Activated naive CD4-positive, alpha-beta T cell treated with anti-CD3 and anti-CD28 coated beads, Interleukin-2, amount 50 U/mL, for 72 hours (primary cell): ENCODE data around the gene TPST2. TPM values are rescaled to one million over a fixed set of nuclear protein-coding genes. Genes with fewer than 3 reads are reported as not detected.

ENCODE experiments used
- ATAC-seq, 2 donors: fragments of 150-1000 bp; cut with Tn5 transposase; 2 replicates each; pipeline ENCODE4 v1.10.0; 2021; ENCODE audit warnings: mild to moderate bottlenecking in 2 of 2, moderate library complexity in 2 of 2
- DNase-seq, 2 donors: peaks; one replicate each; pipeline ENCODE4 v3.0.0; 2021 to 2022; ENCODE audit warnings: low spot score in 2 of 2
- H3K27ac Mint-ChIP-seq, 2 donors: one replicate each; pipeline ENCODE4 v1.8.0; 2022; ENCODE audit warnings: mild to moderate bottlenecking in 2 of 2, mixed read lengths in 2 of 2
- H3K36me3 Mint-ChIP-seq, 2 donors: one replicate each; pipeline ENCODE4 v1.8.0; 2022; ENCODE audit warnings: mixed read lengths in 2 of 2
- H3K9me3 Mint-ChIP-seq, 2 donors: one replicate each; pipeline ENCODE4 v1.8.0; 2022; ENCODE audit warnings: mixed read lengths in 2 of 2
- total RNA-seq, 2 donors: library from RNA; stranded (reverse); gene quantifications; one replicate each; pipeline ENCODE4 v1.2.3, GENCODE V29; 2022

The TPST2 gene
- total RNA-seq, 2 donors from 2014 or later: 15.4 to 26.9 TPM

DNA sequence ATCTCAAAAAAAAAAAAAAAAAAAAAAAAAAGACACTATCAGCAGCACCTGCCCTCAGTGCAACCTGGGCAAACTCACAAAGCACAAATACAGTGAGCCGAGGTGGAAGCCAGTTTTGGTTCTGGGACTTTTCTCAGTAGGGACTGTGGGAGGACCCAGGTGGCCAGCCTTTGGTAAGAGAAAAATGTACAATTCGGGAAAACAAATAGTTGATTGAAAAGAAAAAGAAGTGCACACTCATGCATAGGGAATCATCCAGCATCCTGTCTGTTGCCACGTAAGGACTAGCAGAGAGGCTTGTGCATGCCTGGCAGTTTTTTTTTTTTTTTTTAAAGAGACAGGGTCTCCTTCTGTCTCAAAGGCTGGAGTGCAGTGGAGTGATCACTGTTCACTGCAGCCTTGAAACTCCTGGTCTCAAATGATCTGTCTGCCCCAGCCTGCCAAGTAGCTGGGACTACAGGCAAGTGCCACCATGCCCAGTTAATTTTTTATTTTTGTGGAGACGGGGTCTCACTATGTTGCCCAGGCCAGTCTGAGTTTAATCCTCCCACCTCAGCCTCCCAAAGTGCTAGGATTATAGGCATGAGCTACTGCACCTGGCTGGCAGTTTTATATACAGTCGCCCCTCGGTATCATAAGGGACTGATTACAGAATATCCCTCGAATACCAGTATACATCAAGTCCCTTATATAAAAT lies 36.7 kb downstream of the TPST2 start:
- Mint-ChIP-seq H3K9me3 (no peaks in the 10 kb centered on the region), H3K36me3 (no peaks in the 10 kb centered on the region), H3K27ac (no peak overlapping the region)
- DNase-seq (no peak), ATAC-seq (no peak)

DNA sequence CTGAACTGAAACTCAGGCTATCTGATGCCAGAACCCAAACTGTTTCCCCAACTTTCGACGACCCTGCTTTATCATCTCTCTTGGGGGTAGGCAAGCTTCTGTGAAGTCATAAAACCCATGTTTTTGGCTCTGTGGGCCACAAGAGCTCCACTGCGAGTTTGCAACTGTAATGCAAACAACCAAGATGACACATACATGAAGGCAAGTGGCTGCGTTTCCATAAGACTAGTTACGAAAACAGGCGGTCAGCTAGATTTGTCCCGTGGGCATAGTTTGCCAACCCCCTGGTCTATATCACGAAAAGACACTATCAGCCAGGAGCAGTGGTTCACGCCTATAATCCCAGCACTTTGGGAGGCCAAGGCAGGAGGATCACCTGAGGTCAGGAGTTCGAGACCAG lies 37.5 kb downstream of the TPST2 start:
- no peak for DNase-seq
- no peaks in the 10 kb centered on the region for H3K9me3 Mint-ChIP-seq
- peaks cover 0 to 6% of the 10 kb centered on the region in 2 donors for H3K36me3 Mint-ChIP-seq
- no peak for ATAC-seq
- peak overlapping the region in 1 of 2 donors; percentile 60 for H3K27ac Mint-ChIP-seq

DNA sequence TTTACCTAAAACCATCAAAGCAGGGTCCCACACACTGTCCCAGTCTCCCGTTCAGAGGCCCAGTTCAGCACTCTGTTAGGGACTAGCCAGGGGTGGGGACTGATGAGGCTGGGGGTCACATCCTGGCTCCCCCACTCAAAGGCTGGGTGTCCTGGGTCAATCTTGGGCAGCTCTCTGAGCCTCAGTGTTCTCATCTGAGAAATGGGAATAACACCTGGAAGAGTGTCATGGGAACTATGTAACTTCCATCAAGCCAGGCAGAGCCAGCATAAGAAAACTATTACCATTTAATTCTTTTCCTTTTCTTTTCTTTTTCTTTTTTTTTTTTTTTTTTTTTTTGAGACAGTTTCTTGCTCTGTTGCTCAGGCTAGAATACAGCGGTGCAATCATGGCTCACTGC lies 38.4 kb downstream of the TPST2 start:
- H3K36me3 Mint-ChIP-seq: peaks cover 2 to 15% of the 10 kb centered on the region in 2 donors

DNA sequence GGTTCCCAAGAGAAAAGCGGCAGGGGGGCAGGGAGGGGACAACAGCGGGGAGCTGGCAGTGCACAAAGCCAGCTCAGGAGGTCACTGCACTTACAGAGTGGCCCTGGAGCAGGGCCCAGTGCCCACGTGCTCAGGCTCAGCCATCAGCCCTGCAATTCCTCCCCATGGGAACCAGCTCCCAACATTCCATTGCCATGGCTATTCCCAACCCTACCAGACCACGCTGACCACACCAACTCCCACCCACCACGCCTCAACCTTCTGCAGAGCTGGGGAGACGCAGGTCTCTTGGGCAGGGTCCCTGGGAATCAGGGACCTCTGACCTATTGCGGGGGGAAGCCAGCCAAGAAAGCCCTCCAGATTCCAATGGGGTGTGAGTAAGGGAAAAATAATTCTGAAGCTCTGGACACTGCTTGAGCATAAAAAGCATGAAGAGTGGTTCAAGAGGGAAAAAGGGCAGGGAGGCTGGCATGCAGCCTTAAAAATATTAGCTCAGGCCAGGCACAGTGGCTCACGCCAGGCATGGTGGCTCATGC lies 39.4 kb downstream of the TPST2 start:
- H3K9me3 Mint-ChIP-seq: peaks cover 0 to 4% of the 10 kb centered on the region in 2 donors

More for the DNA sequence above, 38.4 kb downstream of the TPST2 start:
- H3K9me3 Mint-ChIP-seq: peaks cover 0 to 3% of the 10 kb centered on the region in 2 donors
- no peak for ATAC-seq
- H3K27ac Mint-ChIP-seq: peak overlapping the region in 1 of 2 donors; percentile 40
- no peak for DNase-seq

DNA sequence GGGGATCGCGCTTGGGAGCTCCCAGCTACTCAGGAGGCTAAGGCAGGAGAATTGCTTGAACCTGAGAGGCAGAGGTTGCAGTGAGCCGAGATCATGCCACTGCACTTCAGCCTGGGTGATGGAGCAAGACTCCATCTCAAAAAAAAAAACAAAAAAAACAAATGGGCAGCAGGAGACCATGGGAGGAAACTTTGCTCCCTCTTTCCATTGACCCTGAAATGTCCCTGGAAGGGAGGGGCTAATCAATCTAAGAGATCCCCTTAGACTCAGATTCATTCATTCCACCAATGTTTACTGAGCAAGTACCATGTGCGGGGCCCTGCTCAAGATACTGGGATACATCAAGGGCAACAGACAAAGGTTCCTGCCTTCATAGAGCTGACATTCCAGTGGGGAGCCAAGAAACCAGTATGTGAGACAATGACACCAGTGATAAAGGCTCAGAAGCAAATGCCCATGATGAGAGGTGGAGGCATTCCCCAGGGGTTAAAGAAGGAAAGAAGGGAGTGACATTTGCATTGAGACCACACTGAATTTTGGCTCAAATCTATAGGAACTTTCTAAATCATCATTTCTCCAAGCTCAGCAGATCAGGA lies 39.9 kb downstream of the TPST2 start:
- ATAC-seq: no peak
- peaks cover 4 to 22% of the 10 kb centered on the region in 2 donors for H3K36me3 Mint-ChIP-seq
- peak overlapping the region in 1 of 2 donors; percentile 16 for H3K27ac Mint-ChIP-seq
- H3K9me3 Mint-ChIP-seq: peaks cover 0 to 4% of the 10 kb centered on the region in 2 donors
- DNase-seq: no peak

More for the DNA sequence above, 39.4 kb downstream of the TPST2 start:
- H3K36me3 Mint-ChIP-seq: peaks cover 4 to 22% of the 10 kb centered on the region in 2 donors
- DNase-seq (no peak), ATAC-seq (no peak)
- peak overlapping the region; percentile 16 to 29 for H3K27ac Mint-ChIP-seq

DNA sequence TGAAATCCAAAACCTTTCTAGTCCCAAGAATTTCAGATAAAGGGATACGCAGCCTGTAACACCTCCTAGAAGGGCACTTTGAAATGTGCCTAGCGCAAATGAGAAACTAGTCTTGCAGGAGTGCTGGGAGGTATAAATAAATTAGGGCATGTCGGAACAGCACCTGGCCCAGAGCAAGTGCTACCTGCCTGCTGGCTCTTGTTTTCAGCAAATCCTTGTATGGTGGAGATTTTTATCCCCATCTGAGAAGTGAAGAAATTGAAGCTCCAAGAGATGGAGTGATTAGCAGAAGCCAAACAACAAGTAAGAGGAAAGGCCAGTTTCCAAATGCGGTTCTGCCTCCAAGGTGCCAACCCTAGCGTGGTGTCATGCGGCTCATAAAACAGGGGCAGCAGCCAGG lies 40.9 kb downstream of the TPST2 start:
- DNase-seq (no peak), ATAC-seq (no peak)
- H3K9me3 Mint-ChIP-seq: peaks cover 0 to 4% of the 10 kb centered on the region in 2 donors

DNA sequence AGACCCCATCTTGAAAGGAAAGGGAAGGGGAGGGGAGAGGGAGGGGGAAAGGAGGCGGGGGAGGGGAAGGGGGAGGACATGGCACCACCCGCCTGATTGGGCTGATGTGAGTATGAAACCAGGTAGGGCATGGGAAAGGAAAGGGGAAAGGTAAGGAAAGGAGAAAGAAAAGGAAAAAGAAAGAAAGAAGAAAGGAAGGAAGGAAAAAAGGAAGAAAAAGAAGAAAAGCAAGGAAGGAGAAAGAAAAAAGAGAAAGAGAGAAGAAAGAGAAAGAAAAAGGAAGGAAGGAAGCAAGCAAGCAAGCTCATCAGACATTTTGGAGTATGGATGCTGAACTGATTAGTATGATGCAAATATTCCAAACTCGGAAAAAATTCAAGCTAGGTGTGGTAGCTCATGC lies 41.6 kb downstream of the TPST2 start:
- ATAC-seq (no peak), DNase-seq (no peak)
- H3K9me3 Mint-ChIP-seq: peaks cover 0 to 4% of the 10 kb centered on the region in 2 donors
- H3K36me3 Mint-ChIP-seq: peaks cover 4 to 22% of the 10 kb centered on the region in 2 donors
- H3K27ac Mint-ChIP-seq: peak overlapping the region in 1 of 2 donors; percentile 59

More for the DNA sequence above, 40.9 kb downstream of the TPST2 start:
- Mint-ChIP-seq H3K36me3 (peaks cover 4 to 22% of the 10 kb centered on the region in 2 donors), H3K27ac (peak overlapping the region in 1 of 2 donors; percentile 22)

DNA sequence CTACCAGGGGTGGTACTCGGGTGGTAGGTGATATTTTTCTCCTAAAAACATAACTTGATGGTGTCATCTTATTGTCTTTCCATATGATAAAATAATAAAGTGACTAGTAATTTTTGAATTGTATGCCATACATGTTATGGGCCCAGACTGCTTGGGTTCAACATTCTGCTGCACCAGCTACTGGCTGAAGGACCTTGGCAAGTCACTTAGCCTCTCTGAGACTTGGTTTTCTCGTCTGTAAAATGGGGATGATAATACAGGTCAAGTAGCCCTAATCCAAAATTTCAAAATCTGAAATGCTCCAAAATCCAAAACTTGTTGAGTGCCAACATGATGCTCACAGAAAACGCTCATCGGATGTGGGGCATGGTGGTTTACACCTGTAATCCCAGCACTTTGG lies 42.1 kb downstream of the TPST2 start:
- DNase-seq (no peak), ATAC-seq (no peak)
- Mint-ChIP-seq H3K9me3 (peaks cover 0 to 4% of the 10 kb centered on the region in 2 donors), H3K27ac (peak overlapping the region in 1 of 2 donors; percentile 59), H3K36me3 (peaks cover 4 to 22% of the 10 kb centered on the region in 2 donors)

DNA sequence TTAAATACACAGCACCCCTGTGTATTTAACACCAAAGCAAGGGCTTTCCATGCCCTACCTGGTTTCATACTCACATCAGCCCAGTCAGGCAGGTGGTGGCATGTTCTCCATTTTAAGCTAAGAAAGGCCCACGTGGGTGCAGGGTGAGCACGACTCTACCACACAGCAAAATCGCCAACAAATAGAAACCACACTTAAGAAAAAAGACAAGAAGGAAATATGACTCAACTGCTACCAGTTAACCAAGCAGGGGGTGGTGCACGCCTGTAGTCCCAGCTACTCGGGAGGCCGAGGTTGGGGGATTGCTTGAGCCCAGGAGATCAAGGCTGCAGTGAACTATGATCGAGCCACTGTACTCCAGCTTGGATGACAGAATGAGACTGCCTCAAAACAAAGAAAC lies 42.5 kb downstream of the TPST2 start:
- peak; percentile 58 to 73 for ATAC-seq
- Mint-ChIP-seq H3K9me3 (peaks cover 0 to 4% of the 10 kb centered on the region in 2 donors), H3K36me3 (peaks cover 4 to 22% of the 10 kb centered on the region in 2 donors), H3K27ac (peak overlapping the region in 1 of 2 donors; percentile 59)
- no peak for DNase-seq

DNA sequence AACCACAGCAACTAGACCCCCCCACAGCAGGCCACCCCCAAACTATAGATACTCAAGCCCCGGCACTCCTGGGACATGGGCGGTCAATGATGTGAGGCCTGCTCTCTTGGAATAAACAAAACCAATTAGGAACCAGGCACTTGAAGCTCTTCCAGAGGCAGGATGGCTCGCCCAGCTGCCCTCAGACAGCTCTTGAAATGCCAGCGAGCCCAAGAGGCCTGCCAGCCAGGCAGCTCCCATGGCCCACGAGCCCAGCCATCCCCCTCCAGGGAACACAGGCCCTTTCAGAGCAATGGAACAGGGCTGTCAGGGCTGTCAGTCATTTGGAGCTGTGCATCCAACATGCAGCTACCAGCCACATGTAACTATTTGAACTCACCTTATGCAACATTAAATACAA lies 43.6 kb downstream of the TPST2 start:
- DNase-seq: no peak
- Mint-ChIP-seq H3K9me3 (peaks cover 0 to 4% of the 10 kb centered on the region in 2 donors), H3K27ac (peak overlapping the region; percentile 10 to 59), H3K36me3 (peaks cover 4 to 22% of the 10 kb centered on the region in 2 donors)
- ATAC-seq: no peak

DNA sequence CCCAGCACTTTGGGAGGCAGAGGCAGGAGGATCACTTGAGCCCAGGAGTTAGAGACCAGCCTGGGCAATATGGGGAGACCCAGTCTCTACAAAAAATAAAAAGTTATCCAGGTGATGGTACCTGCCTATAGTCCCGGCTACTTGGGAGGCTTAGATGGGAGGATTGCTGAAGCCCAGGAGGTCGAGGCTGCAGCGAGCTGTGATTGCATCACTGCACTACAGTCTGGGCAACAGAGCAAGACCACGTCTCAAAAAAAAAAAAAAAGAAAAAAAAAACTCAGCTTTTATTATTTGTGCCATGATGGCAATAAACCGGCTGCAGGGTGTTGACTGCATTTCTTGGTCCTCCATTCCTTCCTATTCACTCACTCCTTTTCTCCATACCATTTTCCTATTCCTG lies 44.1 kb downstream of the TPST2 start:
- H3K9me3 Mint-ChIP-seq: peaks cover 0 to 4% of the 10 kb centered on the region in 2 donors
- ATAC-seq: no peak
- DNase-seq: no peak
- peak overlapping the region in 1 of 2 donors; percentile 10 for H3K27ac Mint-ChIP-seq
- H3K36me3 Mint-ChIP-seq: peaks cover 4 to 22% of the 10 kb centered on the region in 2 donors

DNA sequence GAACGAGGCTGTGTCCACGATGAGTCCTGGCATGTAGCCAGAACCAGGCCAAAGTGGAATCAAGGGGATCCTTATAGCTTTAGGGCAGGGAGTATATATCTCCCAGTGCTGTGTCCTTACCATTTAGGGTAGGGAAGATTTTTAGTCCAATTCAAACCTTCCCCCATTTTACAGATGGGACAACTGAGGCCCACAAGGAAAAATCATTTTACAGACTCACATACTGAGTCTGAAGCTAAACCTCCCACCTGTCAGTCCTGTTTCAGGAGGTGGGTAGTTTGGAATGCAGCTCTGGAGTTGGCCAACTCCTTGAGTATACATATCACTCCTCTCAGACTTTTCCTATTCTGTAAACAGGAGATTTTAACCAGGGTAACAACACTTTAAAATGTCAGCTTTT lies 44.5 kb downstream of the TPST2 start:
- H3K27ac Mint-ChIP-seq: no peak overlapping the region
- DNase-seq (no peak), ATAC-seq (no peak)
- H3K9me3 Mint-ChIP-seq: peaks cover 0 to 4% of the 10 kb centered on the region in 2 donors
- peaks cover 4 to 22% of the 10 kb centered on the region in 2 donors for H3K36me3 Mint-ChIP-seq

DNA sequence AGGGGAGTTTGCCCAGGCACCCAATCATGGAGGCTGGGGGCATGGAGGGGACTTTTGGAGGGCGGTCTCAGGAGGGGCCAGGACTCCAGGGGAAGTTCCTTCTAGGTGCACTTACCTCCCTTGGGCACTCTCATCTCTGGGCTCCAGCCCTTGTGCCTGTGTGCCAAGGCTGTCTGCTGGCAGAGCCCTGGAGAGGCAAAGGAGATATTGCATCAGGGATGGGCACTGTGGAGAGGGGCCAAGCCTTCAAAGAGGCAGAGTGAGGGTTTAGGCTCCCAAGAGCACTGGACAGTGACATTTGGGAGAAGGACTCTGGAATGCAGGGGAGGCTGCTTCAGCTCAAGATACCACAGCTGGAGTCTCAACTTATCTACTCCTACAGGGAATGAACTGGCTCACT lies 45.4 kb downstream of the TPST2 start:
- no peak for DNase-seq
- Mint-ChIP-seq H3K27ac (no peak overlapping the region), H3K36me3 (peaks cover 4 to 22% of the 10 kb centered on the region in 2 donors), H3K9me3 (peaks cover 0 to 4% of the 10 kb centered on the region in 2 donors)
- ATAC-seq: no peak

DNA sequence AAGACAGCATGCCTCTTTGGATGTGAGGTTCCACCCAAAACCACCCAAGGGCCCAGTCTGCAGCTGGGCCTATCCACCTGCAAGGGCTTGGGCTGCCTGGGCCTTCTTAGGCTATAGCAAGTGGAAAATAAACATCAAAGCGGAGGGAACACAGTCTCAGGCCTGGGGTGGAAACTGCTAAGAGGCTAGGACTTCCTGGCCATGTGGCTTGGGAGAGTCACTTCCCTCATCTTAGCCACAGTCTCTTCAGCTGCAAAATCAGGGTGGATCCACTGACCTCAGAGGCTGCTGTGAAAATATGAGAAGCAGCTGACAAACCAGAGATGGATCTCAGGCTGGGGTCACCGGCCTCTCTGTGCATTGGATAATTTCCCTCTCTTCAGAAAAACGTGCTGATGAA lies 47.1 kb downstream of the TPST2 start:
- H3K27ac Mint-ChIP-seq: peak overlapping the region; percentile 53 to 75
- DNase-seq: no peak
- ATAC-seq: peak; percentile 22 to 66

DNA sequence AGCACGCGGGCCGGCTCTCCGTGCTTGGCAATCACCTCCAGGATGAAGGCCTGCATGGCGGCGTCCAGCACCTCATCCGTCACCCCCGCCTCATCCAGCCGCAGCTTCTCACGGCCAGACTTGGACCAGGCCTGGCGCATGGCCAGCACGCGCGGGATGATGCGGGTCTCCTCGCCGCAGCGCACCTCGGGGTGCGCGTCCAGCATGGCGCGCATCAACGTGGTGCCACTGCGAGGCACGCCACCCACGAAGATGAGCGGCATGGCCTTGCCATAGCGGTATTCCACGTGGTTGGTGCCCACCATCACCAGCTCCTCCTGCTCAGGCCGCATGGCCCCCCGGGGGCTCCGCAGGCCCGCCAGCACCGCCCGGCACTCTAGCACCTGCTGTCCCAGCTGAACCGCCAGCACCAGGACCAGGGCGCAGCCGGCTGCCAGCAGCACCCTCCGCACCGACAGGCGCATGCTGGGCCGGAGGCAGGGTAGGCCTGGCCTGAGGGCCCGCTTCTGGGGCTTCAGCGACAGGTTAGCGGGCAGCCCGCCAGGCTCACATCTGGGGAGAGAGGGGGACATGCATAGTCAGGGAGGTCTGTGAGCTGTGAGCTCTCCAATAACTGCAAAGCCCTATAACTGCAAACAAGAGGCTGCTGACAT lies 48.6 kb downstream of the TPST2 start:
- H3K36me3 Mint-ChIP-seq: peaks cover 0 to 4% of the 10 kb centered on the region in 2 donors
- peak overlapping the region in 1 of 2 donors; percentile 60 for H3K27ac Mint-ChIP-seq

More for the DNA sequence above, 47.1 kb downstream of the TPST2 start:
- H3K9me3 Mint-ChIP-seq: peaks cover 0 to 4% of the 10 kb centered on the region in 2 donors
- peaks cover 4 to 20% of the 10 kb centered on the region in 2 donors for H3K36me3 Mint-ChIP-seq

DNA sequence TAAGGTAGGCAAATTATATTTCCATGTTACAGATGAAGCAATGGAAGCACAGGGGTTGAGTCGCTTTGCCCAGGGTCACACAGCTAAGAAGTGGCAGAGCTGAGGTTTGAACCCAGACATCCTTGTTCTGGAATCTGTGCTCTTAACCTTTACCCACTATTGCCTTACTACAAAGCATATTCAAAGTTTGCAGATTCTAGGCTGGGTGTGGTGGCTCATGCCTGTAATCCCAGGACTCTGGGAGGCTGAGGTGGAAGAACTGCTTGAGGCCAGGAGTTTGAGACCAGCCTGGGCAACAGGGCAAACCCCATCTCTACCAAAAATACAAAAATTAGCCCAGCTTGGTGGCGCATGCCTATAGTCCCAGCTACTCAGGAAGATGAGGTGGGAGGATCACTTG lies 49.8 kb downstream of the TPST2 start:
- ATAC-seq: no peak

More for the DNA sequence above, 48.6 kb downstream of the TPST2 start:
- DNase-seq (no peak), ATAC-seq (no peak)
- no peaks in the 10 kb centered on the region for H3K9me3 Mint-ChIP-seq

DNA sequence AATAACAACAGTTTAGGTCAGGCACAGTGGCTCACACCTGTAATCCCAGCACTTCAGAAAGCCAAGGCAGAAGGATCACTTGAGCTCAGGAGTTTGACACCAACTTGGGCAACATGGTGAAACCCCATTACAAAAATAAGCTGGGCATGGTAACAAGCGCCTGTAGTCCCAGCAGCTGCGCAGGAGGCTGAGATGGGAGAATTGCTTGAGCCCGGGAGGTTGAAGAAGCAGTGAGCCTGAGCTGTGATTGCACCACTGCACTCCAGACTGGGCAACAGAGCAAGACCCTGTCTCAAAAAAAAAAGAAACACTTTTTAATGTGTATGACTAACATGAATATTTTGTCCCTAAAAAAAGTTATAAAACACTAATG lies 53.2 kb downstream of the TPST2 start:
- Mint-ChIP-seq H3K27ac (no peak overlapping the region), H3K9me3 (no peaks in the 10 kb centered on the region), H3K36me3 (no peaks in the 10 kb centered on the region)
- DNase-seq (no peak), ATAC-seq (no peak)

More for the DNA sequence above, 49.8 kb downstream of the TPST2 start:
- Mint-ChIP-seq H3K27ac (no peak overlapping the region), H3K9me3 (no peaks in the 10 kb centered on the region), H3K36me3 (no peaks in the 10 kb centered on the region)
- no peak for DNase-seq
